ENCODE data around the gene CWC22.

CWC22 gene

DNA sequence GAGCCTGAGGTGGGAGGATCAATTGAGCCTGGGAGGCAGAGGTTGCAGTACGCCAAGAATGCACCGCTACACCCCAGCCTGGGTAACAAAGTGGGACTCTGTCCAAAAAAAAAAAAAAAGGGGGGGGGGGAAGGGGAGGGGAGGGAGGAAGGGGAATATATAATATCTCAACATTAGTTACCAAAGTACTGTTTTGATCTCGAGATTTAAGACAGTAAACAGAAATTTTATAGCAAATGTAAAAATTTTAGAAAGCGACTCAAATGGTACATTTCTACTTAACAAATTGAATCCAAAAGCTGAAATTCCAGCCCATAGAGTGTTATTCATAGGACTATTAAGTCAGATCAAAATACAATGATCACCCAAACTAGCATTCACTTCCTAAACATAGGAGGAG, 60.8 kb downstream of the CWC22 start:
- peaks cover 55% of the 10 kb centered on the region for H3K36me3 ChIP-seq (ENCODE audit: low read length)

GRCh38 chr2:179939259-179939658, 67.8 kb downstream of the CWC22 start:
- no peaks in the 10 kb centered on the region for H4K20me1 ChIP-seq (ENCODE audit: low read depth, low read length)
- no peak overlapping the region for H3K9ac ChIP-seq (ENCODE audit: low read length)
- no peak overlapping the region for H3K27ac ChIP-seq (ENCODE audit: low read depth, low read length)
- no peak overlapping the region for H3K4me2 ChIP-seq (ENCODE audit: low read depth, low read length, poor library complexity, severe bottlenecking)
- no peaks in the 10 kb centered on the region for H3F3A ChIP-seq (ENCODE audit: insufficient read depth)
- no peaks in the 10 kb centered on the region for H3K79me2 ChIP-seq (ENCODE audit: insufficient read depth, low read length)
- H2AFZ ChIP-seq (ENCODE audit: low read depth, low read length, severe bottlenecking) = no peak overlapping the region
- H3K9me3 ChIP-seq (ENCODE audit: insufficient read depth, low read length) = no peaks in the 10 kb centered on the region
- peaks cover 4% of the 10 kb centered on the region; the same call in 1 of the 2 replicates for H3K36me3 ChIP-seq (ENCODE audit: low read length)
- H3K9me2 ChIP-seq (replicated peaks; ENCODE audit: insufficient read depth, low read length) = no peaks in the 10 kb centered on the region
- no peaks in the 10 kb centered on the region for H3K27me3 ChIP-seq (ENCODE audit: low read length)
- TF ChIP-seq EZH2phosphoT487 (conservative IDR thresholded peaks at IDR 0.05; ENCODE audit: low read length) = no peak
- no peak for TF ChIP-seq CTCF (IDR thresholded peaks at IDR 0.05; ENCODE audit: insufficient read depth, low read length, poor library complexity, severe bottlenecking)
- no peak overlapping the region for H3K4me3 ChIP-seq (ENCODE audit: insufficient read depth, low read length, poor library complexity, severe bottlenecking)

More for the DNA sequence above, 60.8 kb downstream of the CWC22 start:
- no peaks in the 10 kb centered on the region for H3K27me3 ChIP-seq (ENCODE audit: low read length)
- no peak overlapping the region for H3K9ac ChIP-seq (ENCODE audit: low read length)
- no peaks in the 10 kb centered on the region for H3K9me2 ChIP-seq (replicated peaks; ENCODE audit: insufficient read depth, low read length)
- TF ChIP-seq EZH2phosphoT487 (conservative IDR thresholded peaks at IDR 0.05; ENCODE audit: low read length) = no peak
- TF ChIP-seq CTCF (IDR thresholded peaks at IDR 0.05; ENCODE audit: insufficient read depth, low read length, poor library complexity, severe bottlenecking) = no peak
- H3F3A ChIP-seq (ENCODE audit: insufficient read depth) = no peaks in the 10 kb centered on the region; the same call in 1 of the 2 replicates
- H3K79me2 ChIP-seq (ENCODE audit: insufficient read depth, low read length) = no peaks in the 10 kb centered on the region
- no peak overlapping the region for H2AFZ ChIP-seq (ENCODE audit: low read depth, low read length, severe bottlenecking)
- H3K9me3 ChIP-seq (ENCODE audit: insufficient read depth, low read length) = no peaks in the 10 kb centered on the region
- H3K27ac ChIP-seq (ENCODE audit: low read depth, low read length) = no peak overlapping the region
- H3K4me3 ChIP-seq (ENCODE audit: insufficient read depth, low read length, poor library complexity, severe bottlenecking) = no peak overlapping the region
- no peaks in the 10 kb centered on the region for H4K20me1 ChIP-seq (ENCODE audit: low read depth, low read length)
- H3K4me2 ChIP-seq (ENCODE audit: low read depth, low read length, poor library complexity, severe bottlenecking) = no peak overlapping the region

DNA sequence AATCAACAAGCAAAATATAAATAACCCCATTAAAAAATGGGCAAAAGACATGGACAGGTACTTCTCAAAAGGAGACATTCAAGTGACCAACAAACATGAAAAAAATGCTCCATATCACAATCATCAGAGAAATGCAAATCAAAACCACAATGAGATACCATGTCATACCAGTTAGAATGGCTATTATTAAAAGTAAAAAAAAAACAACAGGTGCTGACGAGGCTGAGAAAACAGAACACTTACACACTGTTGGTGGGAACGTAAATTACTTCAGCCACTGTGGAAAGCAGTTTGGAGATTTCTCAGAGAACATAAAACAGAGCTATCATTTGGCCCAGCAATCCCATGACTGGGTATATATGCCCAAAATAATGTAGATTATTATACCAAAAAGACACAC, 69.1 kb downstream of the CWC22 start:
- H2AFZ ChIP-seq (ENCODE audit: low read depth, low read length, severe bottlenecking) = no peak overlapping the region
- H3K9ac ChIP-seq (ENCODE audit: low read length) = no peak overlapping the region
- H4K20me1 ChIP-seq (ENCODE audit: low read depth, low read length) = no peaks in the 10 kb centered on the region
- H3K36me3 ChIP-seq (ENCODE audit: low read length) = no peaks in the 10 kb centered on the region
- H3K4me2 ChIP-seq (ENCODE audit: low read depth, low read length, poor library complexity, severe bottlenecking) = peak overlapping the region; percentile 33
- H3K79me2 ChIP-seq (ENCODE audit: insufficient read depth, low read length) = no peaks in the 10 kb centered on the region
- peak overlapping the region; percentile 33 for H3K27ac ChIP-seq (ENCODE audit: low read depth, low read length)
- no peaks in the 10 kb centered on the region for H3F3A ChIP-seq (ENCODE audit: insufficient read depth)
- TF ChIP-seq CTCF (IDR thresholded peaks at IDR 0.05; ENCODE audit: insufficient read depth, low read length, poor library complexity, severe bottlenecking) (no peak), EZH2phosphoT487 (conservative IDR thresholded peaks at IDR 0.05; ENCODE audit: low read length) (no peak)
- no peak overlapping the region for H3K4me3 ChIP-seq (ENCODE audit: insufficient read depth, low read length, poor library complexity, severe bottlenecking)
- H3K9me3 ChIP-seq (ENCODE audit: insufficient read depth, low read length) = no peaks in the 10 kb centered on the region
- no peaks in the 10 kb centered on the region for H3K27me3 ChIP-seq (ENCODE audit: low read length)
- no peaks in the 10 kb centered on the region for H3K9me2 ChIP-seq (replicated peaks; ENCODE audit: insufficient read depth, low read length)
